Measurements from ENCODE around the gene L3MBTL1. TPM values are rescaled to one million over a fixed set of nuclear protein-coding genes. Genes with fewer than 3 reads are reported as not detected.
"Not testable (repeated sequence)": the region's sequence is repeated elsewhere in the genome, so short reads cannot be mapped to it uniquely, and the experiment has no call there.

L3MBTL1 gene
- total RNA-seq, 1 experiment from 2014 or later = 8.4 TPM

- TF ChIP-seq CTCF (IDR thresholded peaks at IDR 0.05; ENCODE audit: insufficient read depth in 1 of 2, low read depth in 1 of 2, low read length in 1 of 2, severe bottlenecking in 1 of 2, unreplicated experiment in 1 of 2) = no peak
- Mint-ChIP-seq H3K27ac (ENCODE audit: unreplicated experiment) (no peak overlapping the region), H3K27me3 (ENCODE audit: insufficient read depth, unreplicated experiment) (no peaks in the 10 kb centered on the region), H3K4me3 (ENCODE audit: unreplicated experiment) (no peak overlapping the region), H3K9me3 (ENCODE audit: unreplicated experiment) (no peaks in the 10 kb centered on the region), H3K36me3 (ENCODE audit: insufficient read depth, unreplicated experiment) (no peaks in the 10 kb centered on the region), H3K4me1 (ENCODE audit: low read depth, unreplicated experiment) (no peaks in the 10 kb centered on the region)
- H3K9me3 ChIP-seq = 0 out of 2 replicates have a peak, but pooled peaks cover 4% of the 10 kb centered on the region
- intact Hi-C loops (cut with micrococcal nuclease; ENCODE audit: unreplicated experiment) = no loop called here
- no peaks in the 10 kb centered on the region for H3K36me3 ChIP-seq (ENCODE audit: control insufficient read depth, insufficient read depth, low read length)
- CTCF ChIA-PET = no interaction called here
- H3K4me3 ChIP-seq (ENCODE audit: low read depth, low read length) = no peak overlapping the region
- no peaks in the 10 kb centered on the region for H3K4me1 ChIP-seq
- BruUV-seq (replicated peaks) = no TSS peak
- POLR2A ChIA-PET = no interaction called here
- H3K27me3 ChIP-seq (replicated peaks; ENCODE audit: control insufficient read depth, insufficient read depth, low read length) = no peaks in the 10 kb centered on the region; the same call in 1 of the 2 replicates
- DNase-seq = peak in 1 of 2 experiments; percentile 22
Measured at GRCh38 chr20:43495388-43495787, 12.1 kb upstream of the L3MBTL1 start.

- H3K4me3 Mint-ChIP-seq (ENCODE audit: unreplicated experiment); H3K36me3 Mint-ChIP-seq (ENCODE audit: insufficient read depth, unreplicated experiment); POLR2A ChIA-PET: not testable (repeated sequence)
Measured at GRCh38 chr20:43502021-43502420, 5.5 kb upstream of the L3MBTL1 start.

GRCh38 chr20:43506238-43506637, 1.3 kb upstream of the L3MBTL1 start:
- intact Hi-C loops (cut with micrococcal nuclease; ENCODE audit: unreplicated experiment) = no loop called here

More at GRCh38 chr20:43502021-43502420, 5.5 kb upstream of the L3MBTL1 start:
- intact Hi-C loops (cut with micrococcal nuclease; ENCODE audit: unreplicated experiment); H3K9me3 ChIP-seq; H3K4me1 ChIP-seq; H3K4me1 Mint-ChIP-seq (ENCODE audit: low read depth, unreplicated experiment); BruUV-seq (replicated peaks); H3K27me3 ChIP-seq (replicated peaks; ENCODE audit: control insufficient read depth, insufficient read depth, low read length); H3K36me3 ChIP-seq (ENCODE audit: control insufficient read depth, insufficient read depth, low read length); H3K4me3 ChIP-seq (ENCODE audit: low read depth, low read length); CTCF ChIA-PET; H3K9me3 Mint-ChIP-seq (ENCODE audit: unreplicated experiment); H3K27ac Mint-ChIP-seq (ENCODE audit: unreplicated experiment): not testable (repeated sequence)
- peak in 1 of 2 experiments; percentile 16 for DNase-seq
- peaks cover 17% of the 10 kb centered on the region for H3K27me3 Mint-ChIP-seq (ENCODE audit: insufficient read depth, unreplicated experiment)

More at GRCh38 chr20:43506238-43506637, 1.3 kb upstream of the L3MBTL1 start:
- Mint-ChIP-seq H3K36me3 (ENCODE audit: insufficient read depth, unreplicated experiment) (no peaks in the 10 kb centered on the region), H3K27me3 (ENCODE audit: insufficient read depth, unreplicated experiment) (peaks cover 15% of the 10 kb centered on the region), H3K4me1 (ENCODE audit: low read depth, unreplicated experiment) (no peaks in the 10 kb centered on the region), H3K9me3 (ENCODE audit: unreplicated experiment) (no peaks in the 10 kb centered on the region), H3K27ac (ENCODE audit: unreplicated experiment) (no peak overlapping the region), H3K4me3 (ENCODE audit: unreplicated experiment) (no peak overlapping the region)
- Histone ChIP-seq H3K36me3 (ENCODE audit: control insufficient read depth, insufficient read depth, low read length) (no peaks in the 10 kb centered on the region), H3K27me3 (replicated peaks; ENCODE audit: control insufficient read depth, insufficient read depth, low read length) (no peaks in the 10 kb centered on the region), H3K4me1 (no peaks in the 10 kb centered on the region), H3K4me3 (ENCODE audit: low read depth, low read length) (no peak overlapping the region), H3K9me3 (peaks cover 2% of the 10 kb centered on the region; the same call in 1 of the 2 replicates)
- no peak for TF ChIP-seq CTCF (IDR thresholded peaks at IDR 0.05; ENCODE audit: insufficient read depth in 1 of 2, low read depth in 1 of 2, low read length in 1 of 2, severe bottlenecking in 1 of 2, unreplicated experiment in 1 of 2)
- DNase-seq = no peak
- BruUV-seq (replicated peaks) = no TSS peak
- CTCF ChIA-PET = no interaction called here
- POLR2A ChIA-PET = no interaction called here

Measured in Caco-2 (cell line).